T1000 (cell line): ENCODE measurements around the gene POLR1A.
"Not testable (repeated sequence)": the region's sequence is repeated elsewhere in the genome, so short reads cannot be mapped to it uniquely, and the experiment has no call there.

Experiments
- DNase-seq: peaks from one replicate; lab custom pipeline; 2025; ENCODE audit warnings: mixed read lengths; lab: John Stamatoyannopoulos, UW

Gene POLR1A

GRCh38 chr2:85998071-85998991 lies 107.4 kb downstream of the POLR1A start:
- no peak for DNase-seq

- no peak for DNase-seq
Measured at GRCh38 chr2:85997017-85997970, 108.4 kb downstream of the POLR1A start.

- DNase-seq = no peak
Measured at GRCh38 chr2:85996591-85996990, 109.1 kb downstream of the POLR1A start.

GRCh38 chr2:85995648-85996529 lies 109.8 kb downstream of the POLR1A start:
- no peak for DNase-seq

GRCh38 chr2:85994897-85995647 lies 110.6 kb downstream of the POLR1A start:
- DNase-seq = no peak

GRCh38 chr2:85994421-85994777 lies 111.3 kb downstream of the POLR1A start:
- DNase-seq = no peak

- DNase-seq = no peak
Measured at GRCh38 chr2:85992611-85993010, 113.1 kb downstream of the POLR1A start.

- not testable (repeated sequence) for DNase-seq
Measured at GRCh38 chr2:85992053-85992452, 113.6 kb downstream of the POLR1A start.

- no peak for DNase-seq
Measured at GRCh38 chr2:85990084-85990483, 115.6 kb downstream of the POLR1A start.

GRCh38 chr2:85989288-85989865 lies 116.3 kb downstream of the POLR1A start:
- no peak for DNase-seq

- DNase-seq = no peak
Measured at GRCh38 chr2:85988914-85989270, 116.8 kb downstream of the POLR1A start.

GRCh38 chr2:85988175-85988913 lies 117.3 kb downstream of the POLR1A start:
- DNase-seq = no peak

- no peak for DNase-seq
Measured at GRCh38 chr2:85987266-85988174, 118.2 kb downstream of the POLR1A start.

GRCh38 chr2:85986121-85986520 lies 119.6 kb downstream of the POLR1A start:
- no peak for DNase-seq

GRCh38 chr2:85984788-85985187 lies 120.9 kb downstream of the POLR1A start:
- no peak for DNase-seq

GRCh38 chr2:85983766-85984165 lies 121.9 kb downstream of the POLR1A start:
- DNase-seq = no peak

GRCh38 chr2:85981579-85982247 lies 124.0 kb downstream of the POLR1A start:
- no peak for DNase-seq
